K562 (cell line): ENCODE measurements around the gene IL23R. TPM values are rescaled to one million over a fixed set of nuclear protein-coding genes. Genes with fewer than 3 reads are reported as not detected.
A peak's percentile ranks its signal among the peaks of the same experiment; 100 is the strongest.

Source experiments
- ATAC-seq: fragments of 200-7000 bp; cut with Tn5 transposase; 3 replicates; pipeline ENCODE4 v1.9.1; 2020; ENCODE audit warnings: moderate library complexity
- BruUV-seq: library from RNA; stranded (reverse); fragments of 400-500 nt; replicated peaks from 2 replicates; lab custom pipeline; 2021; lab: Mats Ljungman, UMichigan
- CTCF ChIA-PET: fragments of 300-600 bp; formaldehyde crosslinking; extraction: SDS; loops from one replicate; lab custom pipeline; 2021; ENCODE audit warnings: low intra/inter-chr PET ratio; lab: Yijun Ruan, JAX
- POLR2A ChIA-PET: fragments of 300-600, 350-650 bp; sonication (Branson Sonifier 250); formaldehyde crosslinking; extraction: SDS; loops from one replicate; lab custom pipeline; 2021; ENCODE audit warnings: antibody characterized with exemption, inconsistent platforms; lab: Yijun Ruan, JAX
- DNase-seq, 4 experiments: peaks; one replicate each; pipeline versions ENCODE4 v3.0.0 to v3.0.0-alpha.2; 2011 to 2018; ENCODE audit warnings: low spot score in 3 of 4, mixed read lengths in 3 of 4; ENCODE audit errors: extremely low read depth in 1 of 4
- FAIRE-seq: peaks from 2 replicates; lab custom pipeline; 2011; peaks lifted over from hg19 to GRCh38; lab: Jason Lieb, UNC
- H2AFZ ChIP-seq: 2 replicates; pipeline ENCODE4 v1.6.0; 2011; ENCODE audit warnings: low read depth, low read length, control low read depth, inconsistent platforms
- H3K27ac ChIP-seq: fragments of 200-600 bp; 3 replicates; pipeline ENCODE4 v1.8.0; 2011; ENCODE audit warnings: low read depth, mild to moderate bottlenecking, control low read depth, inconsistent platforms, low read length, moderate library complexity, mixed read lengths; ENCODE audit errors: extremely low read depth
- H3K27me3 ChIP-seq, 2 experiments: fragments of 300-600 bp in 1 of 2; 2 replicates in 1 of 2; 3 replicates in 1 of 2; pipeline versions ENCODE4 v1.6.0 to v1.8.0; 2011; ENCODE audit warnings: inconsistent platforms in 2 of 2, low read length in 2 of 2, mild to moderate bottlenecking in 1 of 2, mixed read lengths in 1 of 2, moderate library complexity in 1 of 2; ENCODE audit not compliant: control insufficient read depth in 2 of 2, insufficient read depth in 2 of 2
- H3K36me3 ChIP-seq: fragments of 300-600 bp; 3 replicates; pipeline ENCODE4 v1.8.0; 2011; ENCODE audit warnings: mild to moderate bottlenecking, low read length, inconsistent platforms; ENCODE audit not compliant: control insufficient read depth, insufficient read depth
- H3K4me1 ChIP-seq, 2 experiments: fragments of 200-600 bp in 1 of 2; replicated peaks in 1 of 2; 2 replicates in 1 of 2; 3 replicates in 1 of 2; pipeline versions ENCODE4 v1.5.1 to v1.8.0; 2011; ENCODE audit warnings: inconsistent platforms in 2 of 2, low read length in 2 of 2, mild to moderate bottlenecking in 1 of 2, mixed read lengths in 1 of 2, moderate library complexity in 1 of 2; ENCODE audit not compliant: control insufficient read depth in 2 of 2, insufficient read depth in 2 of 2
- H3K4me2 ChIP-seq: 2 replicates; pipeline ENCODE4 v1.6.1; 2011; ENCODE audit warnings: low read length, control low read depth, inconsistent platforms, mixed read lengths; ENCODE audit not compliant: insufficient read depth
- H3K4me3 ChIP-seq: fragments of 200-600 bp; sonication (generic), shearing (Covaris generic); 2 replicates; pipeline ENCODE4 v1.5.1; 2016; ENCODE audit warnings: control low read depth, inconsistent platforms
- H3K79me2 ChIP-seq: fragments of 200-600 bp; 3 replicates; pipeline ENCODE4 v1.8.0; 2011; ENCODE audit warnings: low read length, inconsistent platforms; ENCODE audit not compliant: control insufficient read depth, insufficient read depth
- H3K9ac ChIP-seq, 2 experiments: 2 replicates each; pipeline versions ENCODE4 v1.6.0 to v1.6.1; 2011; ENCODE audit warnings: low read depth in 2 of 2, low read length in 2 of 2, control low read depth in 1 of 2, inconsistent platforms in 1 of 2, mild to moderate bottlenecking in 1 of 2, mixed read lengths in 1 of 2; ENCODE audit not compliant: insufficient read depth in 1 of 2
- H3K9me1 ChIP-seq: one replicate; pipeline ENCODE4 v1.6.0; 2011; ENCODE audit warnings: inconsistent platforms, mild to moderate bottlenecking, low read length, moderate library complexity; ENCODE audit not compliant: control insufficient read depth, insufficient read depth
- H3K9me3 ChIP-seq: replicated peaks from 2 replicates; pipeline ENCODE4 v1.5.1; 2011; ENCODE audit warnings: low read depth, low read length, inconsistent platforms; ENCODE audit not compliant: control insufficient read depth, insufficient read depth
- H4K20me1 ChIP-seq: replicated peaks from 2 replicates; pipeline ENCODE4 v1.6.1; 2011; ENCODE audit warnings: low read length, inconsistent platforms, mixed read lengths; ENCODE audit not compliant: control insufficient read depth, insufficient read depth
- CEBPG ChIP-seq, 3 experiments: fragments of 200-800 bp in 1 of 3; sonication (Bioruptor generic) in 1 of 3; sonication (generic) in 1 of 3; formaldehyde crosslinking in 1 of 3; IDR thresholded peaks in 2 of 3; conservative IDR thresholded peaks in 1 of 3; 2 replicates each; pipeline versions ENCODE4 v1.6.1 to v1.8.0; 2016 to 2022; ENCODE audit warnings: missing compliant biosample characterization in 2 of 3, missing genetic modification characterization in 2 of 3, mild to moderate bottlenecking in 1 of 3, missing genetic modification reagents in 1 of 3
- CTCF ChIP-seq, 3 experiments: IDR thresholded peaks in 2 of 3; conservative IDR thresholded peaks in 1 of 3; 2 replicates each; pipeline ENCODE4 v1.5.1; 2011 to 2012; ENCODE audit warnings: low read length in 3 of 3, mild to moderate bottlenecking in 3 of 3, control low read depth in 2 of 3, improper control_type of control experiment in 1 of 3, inconsistent platforms in 1 of 3, low read depth in 1 of 3, mixed read lengths in 1 of 3, moderate library complexity in 1 of 3; ENCODE audit not compliant: insufficient read depth in 2 of 3
- HMBOX1 ChIP-seq: sonication (generic); IDR thresholded peaks from 2 replicates; pipeline ENCODE4 v1.6.1; 2016
- PCBP1 ChIP-seq: fragments of 200-400 bp; formaldehyde crosslinking; IDR thresholded peaks from 2 replicates; pipeline ENCODE4 v1.6.1; 2018; ENCODE audit warnings: mild to moderate bottlenecking, low read depth, low read length; ENCODE audit not compliant: poor library complexity, severe bottlenecking
- ZNF143 ChIP-seq: sonication (generic); formaldehyde crosslinking; IDR thresholded peaks from 2 replicates; pipeline ENCODE4 v1.9.0; 2022; ENCODE audit warnings: mild to moderate bottlenecking, missing genetic modification reagents
- ZNF280B ChIP-seq: fragments of 250-450 bp; sonication (Bioruptor Pico); IDR thresholded peaks from 2 replicates; pipeline ENCODE4 v1.5.1; 2021; ENCODE audit warnings: mild to moderate bottlenecking
- WGBS: fragments of 100-300 bp; shearing (Covaris generic); methylation state at CpG from one replicate; pipeline ENCODE4 v1.1.6; 2016; ENCODE audit warnings: low coverage, mixed read lengths; ENCODE audit not compliant: insufficient coverage; ENCODE audit errors: missing lambda C conversion rate; 5-methylcytosine and 5-hydroxymethylcytosine counted together
- in situ Hi-C: fragments of 300-500 bp; cut with MboI; formaldehyde crosslinking; loops from 4 replicates; pipeline ENCODE4 v1.15.0; 2018; ENCODE audit warnings: inconsistent platforms, mixed read lengths
- intact Hi-C: fragments of 100-400 bp; cut with micrococcal nuclease; formaldehyde crosslinking; loops from 2 replicates; pipeline ENCODE4 v1.14.2; 2022
- polyA plus RNA-seq, 8 experiments: library from polyadenylated mRNA; depleted of rRNA in 4 of 8; stranded (reverse) in 5 of 8; unstranded in 3 of 8; fragments of >200 nt; fragmentation: Nextera tagmentation in 2 of 8; fragmentation: Illumina TruSeq in 1 of 8; extraction: Ambion mirVana in 2 of 8; extraction: Trizol in 1 of 8; gene quantifications; 2 replicates each; pipeline versions ENCODE4 v1.2.1 to v1.2.3, GENCODE V29; 2011 to 2014; ENCODE audit warnings: inconsistent platforms in 1 of 8, missing spikeins in 1 of 8
- total RNA-seq, 7 experiments: library from RNA; depleted of rRNA in 6 of 7; stranded (reverse); fragments of >200 nt in 6 of 7; fragmentation: Illumina TruSeq in 2 of 7; extraction: Trizol in 2 of 7; gene quantifications; 2 replicates each; pipeline versions ENCODE4 v1.2.1 to v1.2.3, GENCODE V29; 2011 to 2021; ENCODE audit warnings: low replicate concordance in 1 of 7

Gene IL23R
- total and polyA plus RNA-seq, 9 of the 15 experiments (the other 6 are each of a cell fraction or from before 2014, with no cell fraction given) = 4.4 to 52.7 (median 22.8) TPM

DNA sequence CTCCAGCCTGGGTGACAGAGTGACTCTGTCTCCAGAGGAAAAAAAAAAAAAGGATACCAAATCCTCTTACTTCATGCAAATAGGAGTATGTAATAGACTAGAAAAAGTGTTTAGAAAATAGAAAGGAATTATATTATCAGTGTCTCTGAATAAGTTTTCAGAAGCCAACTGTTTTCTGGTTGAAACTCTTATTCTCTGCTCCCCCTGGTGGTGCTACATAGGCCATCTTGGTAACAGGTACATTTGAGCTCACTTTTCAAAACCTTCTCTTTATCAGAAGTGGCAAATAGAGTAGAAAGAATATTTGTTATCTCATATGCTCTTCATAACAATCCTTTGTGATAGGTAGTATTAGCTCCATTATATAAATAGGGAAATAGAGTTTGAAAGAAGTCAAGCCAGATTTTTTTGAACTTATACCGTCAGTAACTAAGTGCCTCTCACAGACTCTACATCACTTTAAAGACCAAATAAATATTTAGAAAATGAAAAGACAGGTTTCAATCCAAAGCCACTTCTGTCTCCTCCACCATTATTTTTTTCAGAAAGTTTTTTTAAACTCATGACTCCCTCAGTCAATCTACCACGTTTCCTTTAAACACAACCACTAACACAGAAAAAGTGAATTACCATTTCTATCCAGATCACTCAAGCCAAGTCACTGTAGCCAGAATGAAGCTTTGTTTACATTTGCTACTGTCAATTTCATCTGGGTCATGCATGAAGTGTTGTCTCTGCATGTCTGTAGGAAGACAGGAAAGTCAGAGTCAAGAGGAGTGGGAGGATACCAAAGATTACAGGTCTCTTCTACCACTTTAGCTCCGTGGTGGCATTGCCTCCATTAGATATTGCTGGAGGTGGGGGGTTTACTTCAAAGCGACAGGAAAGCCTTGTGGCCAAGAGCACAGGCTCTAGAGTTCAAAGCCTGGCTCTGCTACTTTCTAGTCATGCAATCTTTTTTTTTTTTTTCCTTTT lies 45.6 kb downstream of the IL23R start (continued):
- peak; percentile 40 to 63 (median 61); a peak in 5 of 6 replicates for TF ChIP-seq CTCF (IDR thresholded peaks at IDR 0.05 in 2 of 3, conservative IDR thresholded peaks at IDR 0.05 in 1 of 3; ENCODE audit: insufficient read depth in 2 of 3, low read depth in 1 of 3, low read length in 3 of 3)

DNA sequence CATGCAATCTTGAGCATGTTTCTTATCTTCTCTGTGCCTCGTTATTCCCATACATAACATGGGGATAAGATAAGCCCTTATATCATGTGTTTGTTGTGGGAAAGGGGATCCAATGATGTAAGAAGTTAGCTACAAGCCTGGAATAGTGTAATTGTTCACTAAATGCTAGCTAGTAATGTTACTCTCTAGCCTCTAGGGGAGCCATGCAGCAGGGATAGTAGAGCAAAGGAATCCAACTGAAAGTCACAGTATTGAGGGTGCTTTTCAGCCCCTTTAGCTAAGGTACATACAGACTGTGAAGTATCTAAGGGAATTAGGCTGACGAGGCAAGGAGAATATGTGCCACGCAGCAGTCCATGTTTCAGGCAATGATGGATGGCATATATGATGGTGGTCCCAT lies 46.9 kb downstream of the IL23R start:
- FAIRE-seq = peak; percentile 37
- H3K4me1 ChIP-seq = peaks cover 4 to 13% of the 10 kb centered on the region in 2 experiments; a peak in 1 of 5 replicates
- TF ChIP-seq ZNF280B (CRISPR knock-in tag) (no peak), PCBP1 (no peak), CTCF (IDR thresholded peaks at IDR 0.05 in 2 of 3, conservative IDR thresholded peaks at IDR 0.05 in 1 of 3; ENCODE audit: insufficient read depth in 2 of 3, low read depth in 1 of 3, low read length in 3 of 3) (peak; percentile 60 to 66 (median 64)), ZNF143 (CRISPR knock-in tag) (no peak), CEBPG (CRISPR knock-in tag; IDR thresholded peaks at IDR 0.05) (no peak), CEBPG (tag; conservative IDR thresholded peaks at IDR 0.05 in 1 of 2, IDR thresholded peaks at IDR 0.05 in 1 of 2) (0 out of 4 replicates have a peak, but pooled peaks of 1 of the 2 experiments have one; percentile 0), HMBOX1 (0 out of 2 replicates have a peak, but pooled peaks have one; percentile 15)
- TF ChIP-seq, all 486 proteins: peak for 3
- H2AFZ ChIP-seq = no peak overlapping the region
- WGBS = 51% methylated on average over 3 of the region's 3 CpGs
- H3K36me3 ChIP-seq = peaks cover 59% of the 10 kb centered on the region
- H3K79me2 ChIP-seq = peaks cover 99% of the 10 kb centered on the region
- H3K9me3 ChIP-seq = no peaks in the 10 kb centered on the region
- in situ Hi-C loops = no loop called here
- H3K9me1 ChIP-seq = no peaks in the 10 kb centered on the region
- 0 out of 2 replicates have a peak overlapping the region, but pooled peaks have one; percentile 12 for H3K4me2 ChIP-seq
- DNase-seq (peak; percentile 22 to 47 (median 42)), ATAC-seq (peak; percentile 65)
- H3K4me3 ChIP-seq = no peak overlapping the region
- intact Hi-C loops = loop anchor here (5.0 kb wide), 3 partner anchors 41 to 446 kb away; no protein-coding TSS in a partner anchor
- H3K27me3 ChIP-seq = no peaks in the 10 kb centered on the region
- peaks cover 16% of the 10 kb centered on the region for H4K20me1 ChIP-seq
- no peak overlapping the region for H3K27ac ChIP-seq
- ChIA-PET POLR2A (interaction anchor here (0.6 to 1.6 kb wide), 5 partner anchors 11 to 524 kb away, joined by 3 read pairs; partner anchors contain the start of gene SERBP1), CTCF (no interaction called here)
- BruUV-seq = no TSS peak
- no peak overlapping the region for H3K9ac ChIP-seq
